NCI-H187 (cell line): ENCODE results near the gene FOSB.
"Not testable (repeated sequence)": the region's sequence is repeated elsewhere in the genome, so short reads cannot be mapped to it uniquely, and the experiment has no call there.

ENCODE experiments used
- DNase-seq, 2 experiments: peaks; one replicate each; lab custom pipeline; 2025; lab: John Stamatoyannopoulos, UW

FOSB gene

GRCh38 chr19:45506246-45506988 lies 38.6 kb downstream of the FOSB start:
- peak; percentile 78 to 91 for DNase-seq

- peak; percentile 26 to 36 for DNase-seq
Measured at GRCh38 chr19:45506989-45507871, 39.4 kb downstream of the FOSB start, which contains the start of gene VASP. TSS of gene VASP (plus strand) at chr19:45507479. CDS start at chr19:45507772, 293 bp downstream.

GRCh38 chr19:45507872-45508416 lies 40.1 kb downstream of the FOSB start:
- DNase-seq = no peak

- peak in 1 of 2 experiments; percentile 14 for DNase-seq
Measured at GRCh38 chr19:45508417-45508860, 40.6 kb downstream of the FOSB start.

GRCh38 chr19:45508861-45509691 lies 41.3 kb downstream of the FOSB start:
- DNase-seq = no peak

- DNase-seq = no peak
Measured at GRCh38 chr19:45509692-45510015, 41.9 kb downstream of the FOSB start.

- not testable (repeated sequence) for DNase-seq
Measured at GRCh38 chr19:45510352-45510751, 42.6 kb downstream of the FOSB start.

GRCh38 chr19:45511074-45511473 lies 43.3 kb downstream of the FOSB start:
- no peak for DNase-seq

GRCh38 chr19:45512881-45513483 lies 45.2 kb downstream of the FOSB start:
- no peak for DNase-seq

- DNase-seq = no peak
Measured at GRCh38 chr19:45514376-45515051, 46.7 kb downstream of the FOSB start.

GRCh38 chr19:45515081-45515624 lies 47.4 kb downstream of the FOSB start:
- no peak for DNase-seq

GRCh38 chr19:45515807-45516401 lies 48.1 kb downstream of the FOSB start:
- no peak for DNase-seq

- no peak for DNase-seq
Measured at GRCh38 chr19:45517238-45517637, 49.4 kb downstream of the FOSB start.

- no peak for DNase-seq
Measured at GRCh38 chr19:45517641-45518468, 50.1 kb downstream of the FOSB start.

- no peak for DNase-seq
Measured at GRCh38 chr19:45518469-45518826, 50.7 kb downstream of the FOSB start.

GRCh38 chr19:45522010-45522941 lies 54.5 kb downstream of the FOSB start:
- no peak for DNase-seq

- DNase-seq = peak; percentile 55 to 80
Measured at GRCh38 chr19:45523642-45524256, 56.0 kb downstream of the FOSB start.
